GM23338 (cell line): ENCODE measurements around the gene HACD2. TPM values are rescaled to one million over a fixed set of nuclear protein-coding genes. Genes with fewer than 3 reads are reported as not detected.

Experiments
- ATAC-seq: fragments of 200-7000 bp; cut with Tn5 transposase; 3 replicates; pipeline ENCODE4 v1.9.1; 2020
- DNase-seq: peaks from one replicate; pipeline ENCODE4 v3.0.0-alpha.2; 2015; ENCODE audit warnings: low spot score
- H2AFZ ChIP-seq: fragments of 200-600 bp; sonication (generic); 2 replicates; pipeline ENCODE4 v1.8.0; 2016; ENCODE audit warnings: antibody characterized with exemption, mild to moderate bottlenecking, moderate library complexity
- H3F3A ChIP-seq: fragments of 200-600 bp; sonication (generic); replicated peaks from 2 replicates; pipeline ENCODE4 v1.8.0; 2017; ENCODE audit warnings: antibody characterized with exemption, mixed run types, low read depth
- H3K27ac ChIP-seq: fragments of 200-600 bp; sonication (generic); 2 replicates; pipeline ENCODE4 v1.6.1; 2016; ENCODE audit warnings: low read depth
- H3K27me3 ChIP-seq: fragments of 200-600 bp; sonication (generic); 2 replicates; pipeline ENCODE4 v1.8.0; 2016; ENCODE audit warnings: mild to moderate bottlenecking, mixed run types, moderate library complexity; ENCODE audit not compliant: insufficient read depth
- H3K36me3 ChIP-seq: fragments of 200-600 bp; sonication (generic); 2 replicates; pipeline ENCODE4 v1.8.0; 2016; ENCODE audit warnings: mild to moderate bottlenecking; ENCODE audit not compliant: insufficient read depth
- H3K4me1 ChIP-seq: fragments of 200-600 bp; sonication (generic); 2 replicates; pipeline ENCODE4 v1.8.0; 2016; ENCODE audit warnings: mild to moderate bottlenecking, moderate library complexity; ENCODE audit not compliant: insufficient read depth
- H3K4me2 ChIP-seq: fragments of 200-600 bp; sonication (generic); 2 replicates; pipeline ENCODE4 v1.7.1; 2017; ENCODE audit warnings: mixed run types
- H3K4me3 ChIP-seq: fragments of 200-600 bp; sonication (generic); 2 replicates; pipeline ENCODE4 v1.6.1; 2016; ENCODE audit warnings: mixed run types
- H3K79me2 ChIP-seq: fragments of 200-600 bp; sonication (generic); replicated peaks from 2 replicates; pipeline ENCODE4 v1.8.0; 2017; ENCODE audit warnings: mild to moderate bottlenecking; ENCODE audit not compliant: insufficient read depth
- H3K9me2 ChIP-seq: fragments of 200-600 bp; sonication (generic); 2 replicates; pipeline ENCODE4 v1.8.0; 2017; ENCODE audit not compliant: insufficient read depth
- H4K20me1 ChIP-seq: fragments of 200-600 bp; sonication (generic); replicated peaks from 2 replicates; pipeline ENCODE4 v1.8.0; 2017; ENCODE audit warnings: mild to moderate bottlenecking; ENCODE audit not compliant: insufficient read depth
- H3K27ac Mint-ChIP-seq: 2 replicates; pipeline ENCODE4 v1.8.0; 2020; ENCODE audit warnings: inconsistent platforms, mild to moderate bottlenecking, moderate library complexity, mixed read lengths
- H3K27me3 Mint-ChIP-seq: 3 replicates; pipeline ENCODE4 v1.8.0; 2022; ENCODE audit warnings: low read depth, mild to moderate bottlenecking, moderate library complexity, mixed read lengths, inconsistent platforms; ENCODE audit not compliant: insufficient read depth, poor library complexity
- H3K36me3 Mint-ChIP-seq: 3 replicates; pipeline ENCODE4 v1.8.0; 2021; ENCODE audit warnings: low read depth, mild to moderate bottlenecking, inconsistent platforms, moderate library complexity, mixed read lengths
- H3K4me1 Mint-ChIP-seq: 3 replicates; pipeline ENCODE4 v1.8.0; 2020; ENCODE audit warnings: mild to moderate bottlenecking, inconsistent platforms, mixed read lengths
- H3K4me3 Mint-ChIP-seq: 3 replicates; pipeline ENCODE4 v1.8.0; 2021; ENCODE audit warnings: moderate library complexity, mild to moderate bottlenecking, inconsistent platforms, mixed read lengths
- H3K9me3 Mint-ChIP-seq: 3 replicates; pipeline ENCODE4 v1.8.0; 2020; ENCODE audit warnings: moderate library complexity, mild to moderate bottlenecking, inconsistent platforms, mixed read lengths
- CREB1 ChIP-seq: fragments of 250-450 bp; sonication (Bioruptor Pico); IDR thresholded peaks from 2 replicates; pipeline ENCODE4 v1.5.0; 2020; ENCODE audit warnings: low read depth, mild to moderate bottlenecking, moderate library complexity
- EZH2 ChIP-seq: fragments of 200-600 bp; sonication (generic); IDR thresholded peaks from one replicate; pipeline ENCODE4 v1.8.0; 2017; ENCODE audit warnings: antibody characterized with exemption, mild to moderate bottlenecking, low read depth; ENCODE audit not compliant: unreplicated experiment
- EZH2phosphoT487 ChIP-seq: fragments of 200-600 bp; sonication (generic); IDR thresholded peaks from one replicate; pipeline ENCODE4 v1.8.1; 2018; ENCODE audit warnings: antibody characterized with exemption; ENCODE audit not compliant: unreplicated experiment
- JUNB ChIP-seq: IDR thresholded peaks from one replicate; pipeline ENCODE4 v1.6.1; 2016; ENCODE audit warnings: antibody characterized with exemption; ENCODE audit not compliant: unreplicated experiment
- NANOG ChIP-seq: IDR thresholded peaks from 2 replicates; pipeline ENCODE4 v1.6.1; 2016; ENCODE audit warnings: antibody characterized with exemption, borderline replicate concordance
- POLR2AphosphoS5 ChIP-seq: IDR thresholded peaks from 2 replicates; pipeline ENCODE4 v1.6.1; 2016; ENCODE audit warnings: antibody characterized with exemption, low read depth
- STAT1 ChIP-seq: IDR thresholded peaks from one replicate; pipeline ENCODE4 v1.6.1; 2016; ENCODE audit warnings: antibody characterized with exemption; ENCODE audit not compliant: unreplicated experiment
- ZNF114 ChIP-seq: fragments of 250-450 bp; sonication (Bioruptor Pico); IDR thresholded peaks from 2 replicates; pipeline ENCODE4 v1.5.0; 2020; ENCODE audit warnings: mild to moderate bottlenecking, moderate library complexity
- ZNF331 ChIP-seq: fragments of 250-450 bp; sonication (Bioruptor Pico); IDR thresholded peaks from 2 replicates; pipeline ENCODE4 v1.5.0; 2020; ENCODE audit warnings: low read depth, mild to moderate bottlenecking, moderate library complexity
- polyA plus RNA-seq: library from polyadenylated mRNA; unstranded; fragments of >200 nt; fragmentation: Nextera tagmentation; extraction: Ambion mirVana; gene quantifications from 2 replicates; pipeline ENCODE4 v1.2.1, GENCODE V29; 2016
- total RNA-seq: library from RNA; depleted of rRNA; stranded (reverse); fragments of >200 nt; shearing (Covaris generic); gene quantifications from 2 replicates; pipeline ENCODE4 v1.2.3, GENCODE V29; 2014
- TF ChIP-seq, protein P1 (sequence below): IDR thresholded peaks from one replicate; pipeline ENCODE4 v1.6.1; 2018; ENCODE audit warnings: antibody characterized with exemption; ENCODE audit not compliant: unreplicated experiment
- TF ChIP-seq, protein P2 (sequence below): fragments of 250-450 bp; sonication (Bioruptor Pico); IDR thresholded peaks from 2 replicates; pipeline ENCODE4 v1.5.0; 2020; ENCODE audit warnings: mild to moderate bottlenecking, moderate library complexity
- TF ChIP-seq, protein P3 (sequence below), 2 experiments: fragments of 200-600 bp in 1 of 2; sonication (generic) in 1 of 2; conservative IDR thresholded peaks; 2 replicates each; pipeline versions ENCODE4 v1.5.1 to v1.6.1; 2016 to 2017; ENCODE audit warnings: antibody characterized with exemption in 2 of 2, low read depth in 2 of 2, mild to moderate bottlenecking in 2 of 2, moderate library complexity in 1 of 2
- TF ChIP-seq, protein P4 (sequence below): IDR thresholded peaks from 2 replicates; pipeline ENCODE4 v1.6.1; 2016; ENCODE audit warnings: antibody characterized with exemption

Gene HACD2
- total and polyA plus RNA-seq, 2 experiments from 2014 or later: 13.4 to 31.5 TPM

DNA sequence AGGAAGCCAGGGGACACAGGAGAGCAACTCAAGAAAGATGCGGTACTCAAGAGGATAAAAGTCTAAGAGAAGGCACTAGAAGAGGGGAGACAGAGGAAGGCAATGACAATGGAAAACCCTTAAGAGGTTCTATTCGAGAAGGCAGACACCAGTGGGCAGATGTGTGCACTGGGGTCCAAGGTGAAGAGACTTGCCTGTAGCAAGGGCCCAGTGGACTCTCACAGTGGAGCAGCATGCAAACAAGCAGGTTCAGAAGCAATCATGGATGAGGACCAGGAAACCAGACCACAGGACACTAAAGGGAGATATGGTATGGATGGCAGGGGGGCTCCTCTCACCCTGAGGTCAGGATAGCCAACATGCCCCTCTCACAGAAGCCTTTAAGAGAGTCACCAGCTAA, 138.6 kb downstream of the HACD2 start:
- Histone ChIP-seq H3K4me2 (no peak overlapping the region), H3F3A (no peaks in the 10 kb centered on the region; the same call in 1 of the 2 replicates), H3K4me3 (no peak overlapping the region), H3K4me1 (peaks cover 14% of the 10 kb centered on the region; the same call in 1 of the 2 replicates), H2AFZ (no peak overlapping the region), H4K20me1 (peaks cover 10% of the 10 kb centered on the region; the same call in 1 of the 2 replicates), H3K79me2 (no peaks in the 10 kb centered on the region), H3K27ac (no peak overlapping the region), H3K36me3 (no peaks in the 10 kb centered on the region), H3K27me3 (peaks cover 45% of the 10 kb centered on the region), H3K9me2 (no peaks in the 10 kb centered on the region)
- H3K27me3 Mint-ChIP-seq: peaks cover 34% of the 10 kb centered on the region
- ATAC-seq (no peak), DNase-seq (no peak)
- peaks cover 28% of the 10 kb centered on the region for H3K4me1 Mint-ChIP-seq
- no peaks in the 10 kb centered on the region; the same call in 1 of the 3 replicates for H3K9me3 Mint-ChIP-seq
- H3K4me3 Mint-ChIP-seq: no peak overlapping the region
- H3K27ac Mint-ChIP-seq: no peak overlapping the region
- TF ChIP-seq, protein P1, sequence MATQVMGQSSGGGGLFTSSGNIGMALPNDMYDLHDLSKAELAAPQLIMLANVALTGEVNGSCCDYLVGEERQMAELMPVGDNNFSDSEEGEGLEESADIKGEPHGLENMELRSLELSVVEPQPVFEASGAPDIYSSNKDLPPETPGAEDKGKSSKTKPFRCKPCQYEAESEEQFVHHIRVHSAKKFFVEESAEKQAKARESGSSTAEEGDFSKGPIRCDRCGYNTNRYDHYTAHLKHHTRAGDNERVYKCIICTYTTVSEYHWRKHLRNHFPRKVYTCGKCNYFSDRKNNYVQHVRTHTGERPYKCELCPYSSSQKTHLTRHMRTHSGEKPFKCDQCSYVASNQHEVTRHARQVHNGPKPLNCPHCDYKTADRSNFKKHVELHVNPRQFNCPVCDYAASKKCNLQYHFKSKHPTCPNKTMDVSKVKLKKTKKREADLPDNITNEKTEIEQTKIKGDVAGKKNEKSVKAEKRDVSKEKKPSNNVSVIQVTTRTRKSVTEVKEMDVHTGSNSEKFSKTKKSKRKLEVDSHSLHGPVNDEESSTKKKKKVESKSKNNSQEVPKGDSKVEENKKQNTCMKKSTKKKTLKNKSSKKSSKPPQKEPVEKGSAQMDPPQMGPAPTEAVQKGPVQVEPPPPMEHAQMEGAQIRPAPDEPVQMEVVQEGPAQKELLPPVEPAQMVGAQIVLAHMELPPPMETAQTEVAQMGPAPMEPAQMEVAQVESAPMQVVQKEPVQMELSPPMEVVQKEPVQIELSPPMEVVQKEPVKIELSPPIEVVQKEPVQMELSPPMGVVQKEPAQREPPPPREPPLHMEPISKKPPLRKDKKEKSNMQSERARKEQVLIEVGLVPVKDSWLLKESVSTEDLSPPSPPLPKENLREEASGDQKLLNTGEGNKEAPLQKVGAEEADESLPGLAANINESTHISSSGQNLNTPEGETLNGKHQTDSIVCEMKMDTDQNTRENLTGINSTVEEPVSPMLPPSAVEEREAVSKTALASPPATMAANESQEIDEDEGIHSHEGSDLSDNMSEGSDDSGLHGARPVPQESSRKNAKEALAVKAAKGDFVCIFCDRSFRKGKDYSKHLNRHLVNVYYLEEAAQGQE: no peak
- TF ChIP-seq CREB1 (CRISPR knock-in tag) (no peak), NANOG (no peak), JUNB (no peak), STAT1 (no peak), ZNF331 (CRISPR knock-in tag) (no peak), ZNF114 (no peak), EZH2phosphoT487 (no peak), POLR2AphosphoS5 (no peak), EZH2 (no peak)
- TF ChIP-seq, protein P2, sequence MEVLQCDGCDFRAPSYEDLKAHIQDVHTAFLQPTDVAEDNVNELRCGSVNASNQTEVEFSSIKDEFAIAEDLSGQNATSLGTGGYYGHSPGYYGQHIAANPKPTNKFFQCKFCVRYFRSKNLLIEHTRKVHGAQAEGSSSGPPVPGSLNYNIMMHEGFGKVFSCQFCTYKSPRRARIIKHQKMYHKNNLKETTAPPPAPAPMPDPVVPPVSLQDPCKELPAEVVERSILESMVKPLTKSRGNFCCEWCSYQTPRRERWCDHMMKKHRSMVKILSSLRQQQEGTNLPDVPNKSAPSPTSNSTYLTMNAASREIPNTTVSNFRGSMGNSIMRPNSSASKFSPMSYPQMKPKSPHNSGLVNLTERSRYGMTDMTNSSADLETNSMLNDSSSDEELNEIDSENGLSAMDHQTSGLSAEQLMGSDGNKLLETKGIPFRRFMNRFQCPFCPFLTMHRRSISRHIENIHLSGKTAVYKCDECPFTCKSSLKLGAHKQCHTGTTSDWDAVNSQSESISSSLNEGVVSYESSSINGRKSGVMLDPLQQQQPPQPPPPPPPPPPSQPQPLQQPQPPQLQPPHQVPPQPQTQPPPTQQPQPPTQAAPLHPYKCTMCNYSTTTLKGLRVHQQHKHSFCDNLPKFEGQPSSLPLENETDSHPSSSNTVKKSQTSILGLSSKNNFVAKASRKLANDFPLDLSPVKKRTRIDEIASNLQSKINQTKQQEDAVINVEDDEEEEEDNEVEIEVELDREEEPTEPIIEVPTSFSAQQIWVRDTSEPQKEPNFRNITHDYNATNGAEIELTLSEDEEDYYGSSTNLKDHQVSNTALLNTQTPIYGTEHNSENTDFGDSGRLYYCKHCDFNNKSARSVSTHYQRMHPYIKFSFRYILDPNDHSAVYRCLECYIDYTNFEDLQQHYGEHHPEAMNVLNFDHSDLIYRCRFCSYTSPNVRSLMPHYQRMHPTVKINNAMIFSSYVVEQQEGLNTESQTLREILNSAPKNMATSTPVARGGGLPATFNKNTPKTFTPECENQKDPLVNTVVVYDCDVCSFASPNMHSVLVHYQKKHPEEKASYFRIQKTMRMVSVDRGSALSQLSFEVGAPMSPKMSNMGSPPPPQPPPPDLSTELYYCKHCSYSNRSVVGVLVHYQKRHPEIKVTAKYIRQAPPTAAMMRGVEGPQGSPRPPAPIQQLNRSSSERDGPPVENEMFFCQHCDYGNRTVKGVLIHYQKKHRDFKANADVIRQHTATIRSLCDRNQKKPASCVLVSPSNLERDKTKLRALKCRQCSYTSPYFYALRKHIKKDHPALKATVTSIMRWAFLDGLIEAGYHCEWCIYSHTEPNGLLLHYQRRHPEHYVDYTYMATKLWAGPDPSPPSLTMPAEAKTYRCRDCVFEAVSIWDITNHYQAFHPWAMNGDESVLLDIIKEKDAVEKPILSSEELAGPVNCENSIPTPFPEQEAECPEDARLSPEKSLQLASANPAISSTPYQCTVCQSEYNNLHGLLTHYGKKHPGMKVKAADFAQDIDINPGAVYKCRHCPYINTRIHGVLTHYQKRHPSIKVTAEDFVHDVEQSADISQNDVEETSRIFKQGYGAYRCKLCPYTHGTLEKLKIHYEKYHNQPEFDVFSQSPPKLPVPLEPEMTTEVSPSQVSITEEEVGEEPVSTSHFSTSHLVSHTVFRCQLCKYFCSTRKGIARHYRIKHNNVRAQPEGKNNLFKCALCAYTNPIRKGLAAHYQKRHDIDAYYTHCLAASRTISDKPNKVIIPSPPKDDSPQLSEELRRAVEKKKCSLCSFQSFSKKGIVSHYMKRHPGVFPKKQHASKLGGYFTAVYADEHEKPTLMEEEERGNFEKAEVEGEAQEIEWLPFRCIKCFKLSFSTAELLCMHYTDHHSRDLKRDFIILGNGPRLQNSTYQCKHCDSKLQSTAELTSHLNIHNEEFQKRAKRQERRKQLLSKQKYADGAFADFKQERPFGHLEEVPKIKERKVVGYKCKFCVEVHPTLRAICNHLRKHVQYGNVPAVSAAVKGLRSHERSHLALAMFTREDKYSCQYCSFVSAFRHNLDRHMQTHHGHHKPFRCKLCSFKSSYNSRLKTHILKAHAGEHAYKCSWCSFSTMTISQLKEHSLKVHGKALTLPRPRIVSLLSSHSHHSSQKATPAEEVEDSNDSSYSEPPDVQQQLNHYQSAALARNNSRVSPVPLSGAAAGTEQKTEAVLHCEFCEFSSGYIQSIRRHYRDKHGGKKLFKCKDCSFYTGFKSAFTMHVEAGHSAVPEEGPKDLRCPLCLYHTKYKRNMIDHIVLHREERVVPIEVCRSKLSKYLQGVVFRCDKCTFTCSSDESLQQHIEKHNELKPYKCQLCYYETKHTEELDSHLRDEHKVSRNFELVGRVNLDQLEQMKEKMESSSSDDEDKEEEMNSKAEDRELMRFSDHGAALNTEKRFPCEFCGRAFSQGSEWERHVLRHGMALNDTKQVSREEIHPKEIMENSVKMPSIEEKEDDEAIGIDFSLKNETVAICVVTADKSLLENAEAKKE (CRISPR knock-in tag): no peak
- TF ChIP-seq, protein P3, sequence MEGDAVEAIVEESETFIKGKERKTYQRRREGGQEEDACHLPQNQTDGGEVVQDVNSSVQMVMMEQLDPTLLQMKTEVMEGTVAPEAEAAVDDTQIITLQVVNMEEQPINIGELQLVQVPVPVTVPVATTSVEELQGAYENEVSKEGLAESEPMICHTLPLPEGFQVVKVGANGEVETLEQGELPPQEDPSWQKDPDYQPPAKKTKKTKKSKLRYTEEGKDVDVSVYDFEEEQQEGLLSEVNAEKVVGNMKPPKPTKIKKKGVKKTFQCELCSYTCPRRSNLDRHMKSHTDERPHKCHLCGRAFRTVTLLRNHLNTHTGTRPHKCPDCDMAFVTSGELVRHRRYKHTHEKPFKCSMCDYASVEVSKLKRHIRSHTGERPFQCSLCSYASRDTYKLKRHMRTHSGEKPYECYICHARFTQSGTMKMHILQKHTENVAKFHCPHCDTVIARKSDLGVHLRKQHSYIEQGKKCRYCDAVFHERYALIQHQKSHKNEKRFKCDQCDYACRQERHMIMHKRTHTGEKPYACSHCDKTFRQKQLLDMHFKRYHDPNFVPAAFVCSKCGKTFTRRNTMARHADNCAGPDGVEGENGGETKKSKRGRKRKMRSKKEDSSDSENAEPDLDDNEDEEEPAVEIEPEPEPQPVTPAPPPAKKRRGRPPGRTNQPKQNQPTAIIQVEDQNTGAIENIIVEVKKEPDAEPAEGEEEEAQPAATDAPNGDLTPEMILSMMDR (conservative IDR thresholded peaks at IDR 0.05; ENCODE audit: low read depth in 2 of 2): no peak
- TF ChIP-seq, protein P4, sequence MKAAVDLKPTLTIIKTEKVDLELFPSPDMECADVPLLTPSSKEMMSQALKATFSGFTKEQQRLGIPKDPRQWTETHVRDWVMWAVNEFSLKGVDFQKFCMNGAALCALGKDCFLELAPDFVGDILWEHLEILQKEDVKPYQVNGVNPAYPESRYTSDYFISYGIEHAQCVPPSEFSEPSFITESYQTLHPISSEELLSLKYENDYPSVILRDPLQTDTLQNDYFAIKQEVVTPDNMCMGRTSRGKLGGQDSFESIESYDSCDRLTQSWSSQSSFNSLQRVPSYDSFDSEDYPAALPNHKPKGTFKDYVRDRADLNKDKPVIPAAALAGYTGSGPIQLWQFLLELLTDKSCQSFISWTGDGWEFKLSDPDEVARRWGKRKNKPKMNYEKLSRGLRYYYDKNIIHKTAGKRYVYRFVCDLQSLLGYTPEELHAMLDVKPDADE: no peak
- H3K36me3 Mint-ChIP-seq: peaks cover 3% of the 10 kb centered on the region; the same call in 1 of the 3 replicates
